ENCODE results near the gene ESRP2. TPM values are rescaled to one million over a fixed set of nuclear protein-coding genes. Genes with fewer than 3 reads are reported as not detected.

The ESRP2 gene
- total and polyA plus RNA-seq, 9 of the 15 experiments (the other 6 are each of a cell fraction or from before 2014, with no cell fraction given): 0.05 to 0.15 (median 0.07) TPM; not detected in 6

- TF ChIP-seq HMGXB4 (CRISPR knock-in tag; IDR thresholded peaks at IDR 0.05) (no peak), SMC3 (conservative IDR thresholded peaks at IDR 0.05; ENCODE audit: insufficient read depth, low read depth, low read length) (no peak), CC2D1A (IDR thresholded peaks at IDR 0.05) (no peak), CGGBP1 (CRISPR knock-in tag; IDR thresholded peaks at IDR 0.05) (no peak), ZNF445 (CRISPR knock-in tag; IDR thresholded peaks at IDR 0.05; ENCODE audit: low read depth) (no peak), RBM34 (IDR thresholded peaks at IDR 0.05; ENCODE audit: borderline replicate concordance, insufficient read depth, low read length) (no peak), ZEB2 (IDR thresholded peaks at IDR 0.05) (no peak), ZNF785 (CRISPR knock-in tag; IDR thresholded peaks at IDR 0.05) (no peak), ZNF436 (CRISPR knock-in tag; IDR thresholded peaks at IDR 0.05) (no peak), SMAD3 (CRISPR knock-in tag; conservative IDR thresholded peaks at IDR 0.05) (no peak), XRCC5 (IDR thresholded peaks at IDR 0.05; ENCODE audit: low read depth, low read length) (0 out of 2 replicates have a peak, but pooled peaks have one; percentile 37), HMGN3 (IDR thresholded peaks at IDR 0.05; ENCODE audit: borderline replicate concordance, extremely low read depth, insufficient read length, low read depth, low read length) (peak; percentile 70), JUN (IDR thresholded peaks at IDR 0.05; ENCODE audit: borderline replicate concordance, low read depth, low read length) (0 out of 2 replicates have a peak, but pooled peaks have one; percentile 16), JUN (CRISPR knock-in tag; IDR thresholded peaks at IDR 0.05; ENCODE audit: borderline replicate concordance) (no peak), SRSF1 (IDR thresholded peaks at IDR 0.05; ENCODE audit: low read depth, low read length) (no peak), RBM22 (IDR thresholded peaks at IDR 0.05; ENCODE audit: low read depth, low read length, poor library complexity, severe bottlenecking) (peak; percentile 48), ZNF347 (CRISPR knock-in tag; IDR thresholded peaks at IDR 0.05; ENCODE audit: low read depth) (no peak), TCFL5 (CRISPR knock-in tag; conservative IDR thresholded peaks at IDR 0.05) (no peak), NFXL1 (CRISPR knock-in tag; IDR thresholded peaks at IDR 0.05) (no peak), WHSC1 (IDR thresholded peaks at IDR 0.05; ENCODE audit: low read length) (no peak), RBM14 (IDR thresholded peaks at IDR 0.05; ENCODE audit: borderline replicate concordance, insufficient read depth, low read depth, low read length) (no peak), MTA3 (IDR thresholded peaks at IDR 0.05; ENCODE audit: borderline replicate concordance) (no peak; the same call in 1 of the 2 replicates), NCOA6 (IDR thresholded peaks at IDR 0.05) (peak; percentile 37; the same call in 1 of the 2 replicates), SFPQ (IDR thresholded peaks at IDR 0.05; ENCODE audit: low read depth, low read length) (no peak), ETV1 (tag; conservative IDR thresholded peaks at IDR 0.05; ENCODE audit: low read depth) (peak; percentile 77)
Measured at GRCh38 chr16:68244903-68245853, 9.3 kb upstream of the ESRP2 start, which contains the start of gene PLA2G15 (continued).

Measured in K562 (cell line).